VCaP (cell line): Measurements from ENCODE around the gene MPO.

ENCODE experiments used
- H3K27ac ChIP-seq: fragments of 450-650 bp; 2 replicates; pipeline ENCODE4 v1.5.1; 2017
- CTCF ChIP-seq: fragments of 450-650 bp; conservative IDR thresholded peaks from 2 replicates; pipeline ENCODE4 v1.5.1; 2017; ENCODE audit warnings: mild to moderate bottlenecking, moderate library complexity

The MPO gene

GRCh38 chr17:58279016-58279711 lies 1.6 kb downstream of the MPO start:
- no peak overlapping the region for H3K27ac ChIP-seq
- TF ChIP-seq CTCF = no peak

- no peak overlapping the region for H3K27ac ChIP-seq
- TF ChIP-seq CTCF = no peak
Measured at GRCh38 chr17:58278661-58279015, 2.1 kb downstream of the MPO start.

- no peak for TF ChIP-seq CTCF
- no peak overlapping the region for H3K27ac ChIP-seq
Measured at GRCh38 chr17:58277802-58278595, 2.7 kb downstream of the MPO start.

- H3K27ac ChIP-seq = no peak overlapping the region
- peak; percentile 43 for TF ChIP-seq CTCF
Measured at GRCh38 chr17:58277107-58277801, 3.5 kb downstream of the MPO start.

GRCh38 chr17:58276423-58276822 lies 4.3 kb downstream of the MPO start:
- no peak for TF ChIP-seq CTCF
- H3K27ac ChIP-seq = no peak overlapping the region

- no peak for TF ChIP-seq CTCF
- no peak overlapping the region for H3K27ac ChIP-seq
Measured at GRCh38 chr17:58275417-58275816, 5.3 kb downstream of the MPO start.

- TF ChIP-seq CTCF = no peak
- H3K27ac ChIP-seq = no peak overlapping the region
Measured at GRCh38 chr17:58273453-58274104, 7.2 kb downstream of the MPO start.
